ENCODE results near the gene PGLYRP2. TPM values are rescaled to one million over a fixed set of nuclear protein-coding genes. Genes with fewer than 3 reads are reported as not detected.

Gene PGLYRP2
- total RNA-seq, 1 experiment from 2014 or later = not detected

- DNase-seq (ENCODE audit: low read depth) = no peak
These were observed 52.0 kb downstream of the PGLYRP2 start for GRCh38 chr19:15427350-15427700.

- DNase-seq (ENCODE audit: low read depth) = no peak
These were observed 52.6 kb downstream of the PGLYRP2 start for GRCh38 chr19:15426485-15427349.

GRCh38 chr19:15425321-15425950, 53.9 kb downstream of the PGLYRP2 start:
- no peak for DNase-seq (ENCODE audit: low read depth)

- no peak for DNase-seq (ENCODE audit: low read depth)
These were observed 54.5 kb downstream of the PGLYRP2 start for GRCh38 chr19:15424692-15425272.

GRCh38 chr19:15424121-15424520, 55.2 kb downstream of the PGLYRP2 start:
- no peak for DNase-seq (ENCODE audit: low read depth)

- no peak for DNase-seq (ENCODE audit: low read depth)
These were observed 56.2 kb downstream of the PGLYRP2 start for GRCh38 chr19:15423130-15423529.

- DNase-seq (ENCODE audit: low read depth) = no peak
These were observed 56.8 kb downstream of the PGLYRP2 start for GRCh38 chr19:15422296-15423075.

- no peak for DNase-seq (ENCODE audit: low read depth)
These were observed 57.5 kb downstream of the PGLYRP2 start for GRCh38 chr19:15421721-15422260.

- DNase-seq (ENCODE audit: low read depth) = no peak
These were observed 58.1 kb downstream of the PGLYRP2 start for GRCh38 chr19:15421136-15421695.

GRCh38 chr19:15419413-15420025, 59.8 kb downstream of the PGLYRP2 start:
- DNase-seq (ENCODE audit: low read depth) = peak; percentile 31

Other genes starting within 250 kb of the PGLYRP2 start
- not detected in 2 replicates for gene EPHX3, start 247.1 kb downstream of the PGLYRP2 start, total RNA-seq (2014; rRNA removed)
- gene BRD4, start 147.0 kb downstream of the PGLYRP2 start, total RNA-seq (2014; rRNA removed) = 15.6 and 18.3 TPM in 2 replicates
- gene AKAP8, start 99.7 kb downstream of the PGLYRP2 start, total RNA-seq (2014; rRNA removed) = 26.3 and 28.0 TPM in 2 replicates
- 54.1 TPM in 2 replicates for gene AKAP8L, start 60.5 kb downstream of the PGLYRP2 start, total RNA-seq (2014; rRNA removed)
- 21.5 and 25.9 TPM in 2 replicates for gene WIZ, start 29.5 kb downstream of the PGLYRP2 start, total RNA-seq (2014; rRNA removed)
- 0.06 TPM in 1 of 2 replicates, not detected in the other for gene RASAL3, start 15.0 kb downstream of the PGLYRP2 start, total RNA-seq (2014; rRNA removed)
- not detected in 2 replicates for gene CYP4F22, start 29.0 kb upstream of the PGLYRP2 start, total RNA-seq (2014; rRNA removed)
- not detected in 2 replicates for gene CYP4F8, start 135.7 kb upstream of the PGLYRP2 start, total RNA-seq (2014; rRNA removed)
- not detected in 2 replicates for gene CYP4F3, start 161.4 kb upstream of the PGLYRP2 start, total RNA-seq (2014; rRNA removed)
- not detected in 2 replicates for gene CYP4F12, start 193.6 kb upstream of the PGLYRP2 start, total RNA-seq (2014; rRNA removed)
- gene OR10H2, start 248.5 kb upstream of the PGLYRP2 start, total RNA-seq (2014; rRNA removed) = not detected in 2 replicates